Prostate gland (tissue), 2 donors: ENCODE results near the gene BHLHE41. TPM values are rescaled to one million over a fixed set of nuclear protein-coding genes. Genes with fewer than 3 reads are reported as not detected.

ENCODE experiments used
- DNase-seq: peaks from one replicate; pipeline ENCODE4 v3.0.0-alpha.2; 2019; ENCODE audit warnings: low spot score
- H3K27ac ChIP-seq, 2 donors: fragments of 200-600 bp; sonication (generic); 2 replicates each; pipeline ENCODE4 v1.5.1; 2017 to 2019
- H3K27me3 ChIP-seq: fragments of 200-600 bp; sonication (generic); replicated peaks from 2 replicates; pipeline ENCODE4 v1.5.1; 2019; ENCODE audit not compliant: insufficient read depth
- H3K36me3 ChIP-seq, 2 donors: fragments of 200-600 bp; sonication (generic); 1 replicate in 1 of 2; 2 replicates in 1 of 2; pipeline versions ENCODE4 v1.5.1 to v1.8.1; 2017 to 2019
- H3K4me1 ChIP-seq: fragments of 200-600 bp; sonication (generic); replicated peaks from 2 replicates; pipeline ENCODE4 v1.5.1; 2019
- H3K4me3 ChIP-seq, 2 donors: fragments of 200-600 bp; sonication (generic); 2 replicates each; pipeline ENCODE4 v1.5.1; 2017 to 2019
- H3K9me3 ChIP-seq: fragments of 200-600 bp; sonication (generic); 2 replicates; pipeline ENCODE4 v1.5.1; 2017
- CTCF ChIP-seq, 4 experiments: fragments of 200-600 bp in 2 of 4; fragments of 450-650 bp in 2 of 4; sonication (generic) in 2 of 4; IDR thresholded peaks; 1 replicate in 3 of 4; 2 replicates in 1 of 4; pipeline ENCODE4 v1.5.1; 2016 to 2019; ENCODE audit warnings: antibody characterized with exemption in 4 of 4, mild to moderate bottlenecking in 2 of 4, moderate library complexity in 2 of 4
- POLR2A ChIP-seq: fragments of 450-650 bp; IDR thresholded peaks from one replicate; pipeline ENCODE4 v1.6.1; 2016; ENCODE audit warnings: antibody characterized with exemption, mild to moderate bottlenecking
- POLR2AphosphoS5 ChIP-seq: sonication (generic); formaldehyde crosslinking; IDR thresholded peaks from one replicate; pipeline ENCODE4 v1.6.1; 2017; ENCODE audit warnings: antibody characterized with exemption
- WGBS: methylation state at CpG from one replicate; pipeline ENCODE4 v1.1.5; 2018; 5-methylcytosine and 5-hydroxymethylcytosine counted together
- intact Hi-C: fragments of 100-400 bp; cut with DNase I; formaldehyde crosslinking; loops from one replicate; pipeline ENCODE4 v1.14.2; 2022
- total RNA-seq, 2 donors: library from RNA; depleted of rRNA; stranded (reverse); fragments of >200 nt; gene quantifications; one replicate each; pipeline ENCODE4 v1.1.0, GENCODE V29; 2016

BHLHE41 gene
- total RNA-seq, 2 donors from 2014 or later = 11.3 to 31.5 TPM

- H3K4me1 ChIP-seq = no peaks in the 10 kb centered on the region
- H3K27ac ChIP-seq = no peak overlapping the region
- 55% methylated on average over 3 of the region's 3 CpGs for WGBS
- DNase-seq = no peak
- TF ChIP-seq POLR2AphosphoS5 (no peak), POLR2A (no peak), CTCF (IDR thresholded peaks at IDR 0.05) (no peak)
- no peaks in the 10 kb centered on the region for H3K9me3 ChIP-seq
- no peaks in the 10 kb centered on the region for H3K27me3 ChIP-seq
- H3K36me3 ChIP-seq = no peaks in the 10 kb centered on the region
- H3K4me3 ChIP-seq = no peak overlapping the region
- intact Hi-C loops = no loop called here
Observed at GRCh38 chr12:26164118-26164517, 39.3 kb upstream of the BHLHE41 start.

GRCh38 chr12:26162905-26163304, 38.1 kb upstream of the BHLHE41 start:
- Histone ChIP-seq H3K27ac (no peak overlapping the region), H3K4me1 (no peaks in the 10 kb centered on the region), H3K36me3 (no peaks in the 10 kb centered on the region), H3K4me3 (no peak overlapping the region), H3K9me3 (no peaks in the 10 kb centered on the region), H3K27me3 (no peaks in the 10 kb centered on the region)
- 81% methylated on average over 4 of the region's 4 CpGs for WGBS
- TF ChIP-seq POLR2AphosphoS5 (no peak), CTCF (IDR thresholded peaks at IDR 0.05) (no peak), POLR2A (no peak)
- DNase-seq = no peak
- intact Hi-C loops = no loop called here

- no peak overlapping the region for H3K27ac ChIP-seq
- intact Hi-C loops = no loop called here
- H3K27me3 ChIP-seq = no peaks in the 10 kb centered on the region
- H3K4me1 ChIP-seq = no peaks in the 10 kb centered on the region
- no peak overlapping the region for H3K4me3 ChIP-seq
- H3K9me3 ChIP-seq = no peaks in the 10 kb centered on the region
- no peak for TF ChIP-seq CTCF (IDR thresholded peaks at IDR 0.05)
- no peak for TF ChIP-seq POLR2A
- TF ChIP-seq POLR2AphosphoS5 = no peak
- no peaks in the 10 kb centered on the region for H3K36me3 ChIP-seq
- DNase-seq = no peak
- WGBS = 91% methylated on average over 1 of the region's 1 CpG
Observed at GRCh38 chr12:26162174-26162573, 37.3 kb upstream of the BHLHE41 start.

- no peak for DNase-seq
- WGBS = 76% methylated on average over 3 of the region's 3 CpGs
- intact Hi-C loops = no loop called here
- Histone ChIP-seq H3K4me1 (no peaks in the 10 kb centered on the region), H3K36me3 (no peaks in the 10 kb centered on the region), H3K27ac (no peak overlapping the region), H3K27me3 (no peaks in the 10 kb centered on the region), H3K9me3 (no peaks in the 10 kb centered on the region), H3K4me3 (no peak overlapping the region)
- TF ChIP-seq POLR2AphosphoS5 (no peak), CTCF (IDR thresholded peaks at IDR 0.05) (no peak), POLR2A (no peak)
Observed at GRCh38 chr12:26158078-26158764, 33.4 kb upstream of the BHLHE41 start.

- H3K9me3 ChIP-seq = no peaks in the 10 kb centered on the region
- H3K27ac ChIP-seq = no peak overlapping the region
- H3K36me3 ChIP-seq = no peaks in the 10 kb centered on the region
- H3K4me1 ChIP-seq = no peaks in the 10 kb centered on the region
- DNase-seq = no peak
- H3K4me3 ChIP-seq = no peak overlapping the region
- 40% methylated on average over 3 of the region's 3 CpGs for WGBS
- TF ChIP-seq POLR2A (no peak), CTCF (IDR thresholded peaks at IDR 0.05) (no peak)
- H3K27me3 ChIP-seq = no peaks in the 10 kb centered on the region
- intact Hi-C loops = no loop called here
Observed at GRCh38 chr12:26157001-26157400, 32.2 kb upstream of the BHLHE41 start.
